OCI-M2 (cell line): ENCODE data around the gene CNEP1R1.

Source experiments
- DNase-seq: peaks from one replicate; lab custom pipeline; 2025; ENCODE audit not compliant: unreplicated experiment; lab: John Stamatoyannopoulos, UW

The CNEP1R1 gene

GRCh38 chr16:50015631-50016030 lies 9.4 kb upstream of the CNEP1R1 start:
- no peak for DNase-seq

DNA sequence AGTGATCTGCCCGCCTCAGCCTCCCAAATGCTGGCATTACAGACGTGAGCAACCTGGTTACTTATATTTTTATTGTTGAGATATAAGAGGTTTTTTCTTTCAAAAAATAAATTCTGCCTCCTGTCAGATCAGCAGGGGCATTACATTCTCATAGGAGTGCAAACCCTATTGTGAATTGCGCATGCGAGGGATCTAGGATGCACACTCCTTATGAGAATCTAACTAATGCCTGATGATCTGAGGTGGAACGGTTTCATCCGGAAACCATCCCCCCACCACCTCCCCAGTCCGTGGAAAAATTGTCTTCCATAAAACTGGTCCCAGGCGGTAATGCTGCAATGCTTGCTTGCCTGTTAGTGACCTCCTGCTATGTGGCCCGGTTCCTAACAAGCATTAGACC lies 7.5 kb upstream of the CNEP1R1 start:
- no peak for DNase-seq

DNA sequence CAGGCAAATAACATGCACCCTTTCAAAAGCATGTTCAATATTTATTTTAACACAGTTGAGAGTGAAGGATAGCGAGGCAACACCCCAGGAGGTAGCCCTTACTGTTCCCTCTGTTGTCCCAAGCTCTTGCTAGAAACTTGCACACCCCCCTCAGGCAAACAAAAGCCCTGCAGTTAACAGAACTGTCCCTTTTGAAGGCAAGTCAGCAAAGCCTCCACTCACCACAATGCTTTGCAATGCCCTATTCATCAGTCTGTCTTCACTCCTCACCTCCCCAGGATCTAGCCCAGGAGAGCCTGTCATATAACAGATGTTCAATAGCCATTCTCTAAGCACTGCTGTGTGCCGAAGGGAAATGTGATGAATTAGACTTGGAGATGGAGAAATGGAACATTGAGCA lies 3.5 kb upstream of the CNEP1R1 start:
- DNase-seq = no peak

DNA sequence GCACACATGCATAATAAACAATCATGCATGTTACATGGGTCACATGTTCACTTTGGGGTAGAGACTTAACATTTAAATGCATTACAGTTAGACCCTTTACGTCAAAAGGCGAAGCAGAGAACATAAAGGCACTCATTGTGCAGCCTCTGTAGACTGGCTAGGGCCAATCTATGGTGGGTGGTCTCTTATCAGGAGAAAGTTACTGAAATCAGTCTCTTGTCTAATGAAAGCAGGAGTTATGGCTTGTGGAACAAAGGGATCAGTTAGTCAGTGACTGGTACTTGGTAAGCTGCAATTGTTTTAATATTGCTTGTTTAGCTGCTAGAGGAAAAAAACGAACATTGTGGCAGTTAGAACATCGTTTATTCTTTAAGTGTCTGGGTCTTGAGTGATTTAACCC lies 1.4 kb upstream of the CNEP1R1 start:
- DNase-seq = no peak

DNA sequence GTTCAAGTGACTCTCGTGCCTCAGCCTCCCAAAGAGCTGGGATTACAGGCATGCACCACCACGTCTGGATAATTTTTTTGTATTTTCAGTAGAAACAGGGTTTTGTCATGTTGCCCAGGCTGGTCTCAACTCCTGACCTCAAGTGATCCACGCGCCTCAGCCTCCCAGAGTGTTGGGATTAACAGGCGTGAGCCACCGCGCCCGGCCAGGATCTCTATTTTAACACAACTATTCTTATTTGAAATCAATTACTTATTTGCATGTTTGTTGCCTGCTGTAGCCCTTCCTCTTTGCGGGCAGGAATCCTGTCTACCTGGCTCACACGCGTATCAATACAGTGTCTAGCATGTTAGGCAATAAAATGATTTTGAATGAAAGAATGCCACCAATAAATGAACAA lies 818 bp upstream of the CNEP1R1 start:
- no peak for DNase-seq

DNA sequence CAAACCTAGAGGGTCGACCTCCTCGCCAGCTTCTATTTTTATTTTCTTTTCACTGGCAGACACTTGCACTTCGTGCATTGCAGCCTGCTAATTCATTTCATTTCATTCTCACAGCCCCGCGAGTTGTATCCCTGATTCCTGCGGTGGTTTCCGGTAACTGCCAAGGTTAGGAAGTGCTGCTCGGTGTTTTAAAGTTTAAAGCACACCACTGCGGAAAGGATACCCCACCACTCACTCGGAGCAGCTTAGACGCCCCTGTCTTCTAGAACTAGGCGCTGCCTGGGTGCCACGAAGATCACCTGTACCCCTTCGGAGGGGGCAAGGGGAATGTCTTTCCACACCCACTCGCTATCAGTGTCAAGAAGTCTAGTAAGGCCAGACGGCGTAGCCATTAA lies 509 bp downstream of the CNEP1R1 start:
- DNase-seq = no peak

GRCh38 chr16:50027829-50028228 lies 2.8 kb downstream of the CNEP1R1 start:
- no peak for DNase-seq

DNA sequence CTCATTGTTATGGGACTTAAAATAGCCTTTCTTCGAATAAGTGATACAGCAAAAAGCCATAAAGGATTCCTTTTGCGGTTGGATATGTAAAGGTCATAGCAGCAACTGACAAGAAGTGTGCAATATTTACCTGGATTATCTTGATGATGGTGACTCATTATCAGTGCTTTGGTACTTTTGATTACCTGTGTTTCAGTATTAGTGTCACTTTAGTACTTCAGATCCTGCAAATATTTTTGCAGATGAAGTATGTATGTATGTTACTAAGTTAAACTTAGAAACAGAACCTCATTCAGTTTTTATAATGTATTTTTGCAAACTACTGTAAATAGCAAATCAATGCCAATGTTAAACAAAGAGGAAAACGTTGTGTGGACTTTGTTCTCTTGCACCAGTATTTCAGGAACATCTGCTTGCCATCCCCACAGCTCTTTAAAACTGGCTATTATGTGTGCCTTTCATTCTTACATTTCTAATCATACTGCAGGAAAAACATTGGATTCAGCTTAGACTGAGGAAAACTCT lies 10.5 kb downstream of the CNEP1R1 start:
- no peak for DNase-seq

DNA sequence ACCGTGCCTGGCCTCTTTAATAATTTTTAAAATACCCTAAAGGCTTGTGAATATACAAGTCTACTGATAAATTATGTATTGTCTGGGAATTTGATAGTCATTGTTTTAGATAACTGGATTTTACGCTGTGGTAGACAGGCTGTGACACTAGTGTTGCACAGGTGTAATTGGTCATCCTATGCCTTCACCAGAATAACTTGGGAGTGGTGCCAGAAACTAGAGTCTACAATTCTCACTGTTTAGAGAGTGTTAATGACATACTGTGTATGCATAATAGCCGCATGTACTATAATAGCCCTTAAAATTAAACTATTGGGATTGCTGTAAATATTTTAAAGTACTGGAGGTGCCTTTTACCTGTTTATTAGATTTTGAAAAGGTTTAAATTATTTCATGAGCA lies 11.4 kb downstream of the CNEP1R1 start:
- no peak for DNase-seq

DNA sequence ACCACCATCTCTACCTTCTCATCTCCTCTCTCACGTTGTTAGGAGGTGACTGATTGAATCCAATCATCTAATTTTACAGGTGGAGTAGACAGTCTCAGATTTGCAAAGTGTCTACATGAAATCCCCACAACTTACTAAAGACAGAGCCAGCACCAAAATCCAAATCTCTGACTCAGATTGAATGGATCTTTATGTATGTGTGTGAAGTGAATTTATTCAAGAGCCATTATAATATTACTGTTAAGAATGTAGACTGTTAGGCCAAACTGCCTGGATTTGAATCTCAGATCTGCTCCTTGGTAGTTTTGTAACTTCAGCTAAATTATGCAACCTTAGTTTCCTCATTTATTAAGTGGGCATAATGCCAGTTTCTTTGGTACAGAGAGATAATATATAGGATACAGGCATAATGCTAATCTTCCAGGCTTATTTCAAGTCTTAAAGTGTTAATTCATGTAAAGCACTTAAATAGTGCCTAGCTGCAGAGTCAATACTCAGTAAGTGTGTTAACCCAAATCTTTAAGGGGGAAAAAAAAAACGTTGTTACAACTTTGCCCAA lies 12.7 kb downstream of the CNEP1R1 start:
- DNase-seq = no peak

- DNase-seq = no peak
Observed at GRCh38 chr16:50038286-50038685, 13.3 kb downstream of the CNEP1R1 start.

DNA sequence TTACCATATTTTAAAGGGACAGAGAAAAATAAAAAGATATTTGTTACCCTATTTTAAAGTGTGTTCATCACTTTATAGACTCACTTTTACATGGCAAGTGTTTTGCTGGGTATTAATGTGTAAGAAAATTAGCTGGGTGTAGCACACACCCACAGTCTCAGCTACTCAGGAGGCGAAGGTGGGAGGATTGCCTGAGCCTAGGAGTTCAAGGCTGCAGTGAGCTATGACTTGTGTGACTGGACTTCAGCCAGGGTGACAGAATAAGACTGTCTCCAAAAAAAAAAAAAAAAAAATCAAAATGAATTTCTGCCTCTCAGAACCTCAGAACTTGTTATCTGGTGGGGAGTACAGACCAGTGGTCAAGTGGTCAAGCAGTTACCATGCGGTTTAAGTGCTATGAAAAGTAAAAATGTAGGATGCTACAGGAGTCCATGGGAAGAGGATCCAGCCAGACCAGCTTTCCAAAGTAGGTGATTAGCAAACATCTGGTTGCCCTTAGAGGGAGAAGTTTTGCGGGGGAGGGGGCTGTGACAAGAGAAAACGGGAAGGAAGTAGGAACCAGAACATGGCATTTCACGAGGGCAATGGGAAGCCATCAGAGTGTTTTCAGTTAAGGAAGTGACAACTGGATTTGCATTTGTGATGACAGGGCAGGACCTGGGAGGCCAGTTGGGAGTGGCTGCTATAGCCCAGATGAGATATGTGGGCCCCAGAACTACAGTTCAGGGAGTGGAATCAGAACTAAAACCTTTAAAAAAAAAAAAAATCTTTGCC lies 13.9 kb downstream of the CNEP1R1 start:
- no peak for DNase-seq

GRCh38 chr16:50040018-50040417 lies 15.0 kb downstream of the CNEP1R1 start:
- DNase-seq = no peak

DNA sequence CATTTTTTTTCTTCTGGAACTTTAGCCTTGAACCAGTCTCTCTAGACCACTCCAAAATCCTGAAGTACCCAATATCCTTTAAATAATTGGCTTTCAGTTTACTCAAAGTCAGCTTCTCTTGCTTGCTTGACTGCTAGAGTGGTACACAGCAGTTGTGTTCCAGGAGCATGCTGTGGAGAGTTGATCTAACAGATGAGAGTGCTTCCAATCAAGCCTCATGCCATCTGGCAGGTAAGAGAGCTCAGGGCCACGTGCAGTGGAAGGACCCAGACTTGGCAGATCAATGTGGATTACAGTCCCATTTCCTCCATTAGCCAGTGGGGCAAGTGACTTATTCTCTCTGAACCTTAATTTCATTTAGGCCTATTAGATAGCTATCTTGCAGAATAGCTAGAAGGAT lies 15.7 kb downstream of the CNEP1R1 start:
- DNase-seq = no peak

GRCh38 chr16:50043358-50043757 lies 18.3 kb downstream of the CNEP1R1 start:
- no peak for DNase-seq

DNA sequence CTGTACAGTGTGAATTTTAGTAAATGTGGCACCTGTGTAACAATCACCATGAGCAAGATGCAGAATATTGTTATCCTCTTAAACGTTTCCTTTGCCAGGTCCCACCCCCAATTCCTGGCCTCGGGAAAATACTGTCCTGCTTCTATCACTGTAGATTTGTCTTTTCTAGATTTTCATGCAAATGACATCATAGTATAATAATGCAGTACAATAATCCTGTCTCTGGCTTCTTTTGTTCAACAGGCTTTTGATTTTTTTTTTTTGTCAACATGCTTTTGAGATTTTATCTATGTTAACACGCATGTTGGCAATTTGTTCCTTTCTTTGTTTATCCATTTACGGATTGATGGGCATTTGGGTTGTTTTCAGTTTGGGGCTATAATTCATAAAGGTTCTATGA lies 20.4 kb downstream of the CNEP1R1 start:
- no peak for DNase-seq

DNA sequence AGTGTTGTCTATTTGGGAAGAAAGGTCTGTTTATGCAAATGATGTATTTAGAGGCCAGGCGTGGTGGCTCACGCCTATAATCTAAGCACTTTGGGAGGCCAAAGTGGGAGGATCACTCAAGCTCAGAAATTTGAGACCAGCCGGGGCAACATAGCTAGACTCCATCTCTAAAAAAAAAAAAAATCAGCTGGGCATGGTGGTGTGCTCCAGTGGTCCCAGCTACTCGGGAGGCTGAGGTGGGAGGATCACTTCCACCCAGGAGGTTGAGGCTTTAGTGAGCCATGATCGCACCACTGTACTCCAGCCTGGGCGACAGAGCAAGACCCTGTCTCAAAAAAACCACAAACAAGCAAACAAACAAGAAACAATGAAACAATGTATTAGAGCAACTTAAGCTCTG lies 21.8 kb downstream of the CNEP1R1 start:
- DNase-seq = no peak

GRCh38 chr16:50047864-50048263 lies 22.8 kb downstream of the CNEP1R1 start:
- DNase-seq = no peak

- DNase-seq = no peak
Observed at GRCh38 chr16:50050802-50051201, 25.8 kb downstream of the CNEP1R1 start.

GRCh38 chr16:50056226-50056625 lies 31.2 kb downstream of the CNEP1R1 start:
- no peak for DNase-seq

- DNase-seq = no peak
Observed at GRCh38 chr16:50058091-50058771, 33.2 kb downstream of the CNEP1R1 start.

- no peak for DNase-seq
Observed at GRCh38 chr16:50059111-50059510, 34.1 kb downstream of the CNEP1R1 start.
